ENCODE measurements around the gene P2RY2. TPM values are rescaled to one million over a fixed set of nuclear protein-coding genes. Genes with fewer than 3 reads are reported as not detected.

The P2RY2 gene
- total and polyA plus RNA-seq, 11 donors: 8.5 to 28.3 (median 14.7) TPM

GRCh38 chr11:73237471-73238290 is 19.6 kb downstream of the P2RY2 start:
- DNase-seq: peak; percentile 46 to 93 (median 62)
- Histone ChIP-seq H3K9me3 (no peaks in the 10 kb centered on the region), H3K27ac (peak overlapping the region in 11 of 12 donors; percentile 45 to 86 (median 77)), H3K36me3 (peaks cover 0 to 7% (median 0%) of the 10 kb centered on the region in 9 donors), H3K4me3 (no peak overlapping the region), H3K4me1 (peaks cover 12 to 88% (median 60%) of the 10 kb centered on the region in 12 donors), H3K27me3 (no peaks in the 10 kb centered on the region)
- 58 to 68% (median 64%) methylated on average over 9 to 10 of the region's 10 CpGs for WGBS, 4 donors
- intact Hi-C loops (cut with DNase I): loop anchor here in 4 of 10 donors (2.0 to 5.0 kb wide), 2 partner anchors 50 to 53 kb away; no protein-coding TSS in a partner anchor
- ATAC-seq: peak in 3 of 4 donors; percentile 39 to 64 (median 57)
- no peak for TF ChIP-seq POLR2A (IDR thresholded peaks at IDR 0.05)
- TF ChIP-seq, protein P1, sequence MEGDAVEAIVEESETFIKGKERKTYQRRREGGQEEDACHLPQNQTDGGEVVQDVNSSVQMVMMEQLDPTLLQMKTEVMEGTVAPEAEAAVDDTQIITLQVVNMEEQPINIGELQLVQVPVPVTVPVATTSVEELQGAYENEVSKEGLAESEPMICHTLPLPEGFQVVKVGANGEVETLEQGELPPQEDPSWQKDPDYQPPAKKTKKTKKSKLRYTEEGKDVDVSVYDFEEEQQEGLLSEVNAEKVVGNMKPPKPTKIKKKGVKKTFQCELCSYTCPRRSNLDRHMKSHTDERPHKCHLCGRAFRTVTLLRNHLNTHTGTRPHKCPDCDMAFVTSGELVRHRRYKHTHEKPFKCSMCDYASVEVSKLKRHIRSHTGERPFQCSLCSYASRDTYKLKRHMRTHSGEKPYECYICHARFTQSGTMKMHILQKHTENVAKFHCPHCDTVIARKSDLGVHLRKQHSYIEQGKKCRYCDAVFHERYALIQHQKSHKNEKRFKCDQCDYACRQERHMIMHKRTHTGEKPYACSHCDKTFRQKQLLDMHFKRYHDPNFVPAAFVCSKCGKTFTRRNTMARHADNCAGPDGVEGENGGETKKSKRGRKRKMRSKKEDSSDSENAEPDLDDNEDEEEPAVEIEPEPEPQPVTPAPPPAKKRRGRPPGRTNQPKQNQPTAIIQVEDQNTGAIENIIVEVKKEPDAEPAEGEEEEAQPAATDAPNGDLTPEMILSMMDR (IDR thresholded peaks at IDR 0.05): no peak

DNA sequence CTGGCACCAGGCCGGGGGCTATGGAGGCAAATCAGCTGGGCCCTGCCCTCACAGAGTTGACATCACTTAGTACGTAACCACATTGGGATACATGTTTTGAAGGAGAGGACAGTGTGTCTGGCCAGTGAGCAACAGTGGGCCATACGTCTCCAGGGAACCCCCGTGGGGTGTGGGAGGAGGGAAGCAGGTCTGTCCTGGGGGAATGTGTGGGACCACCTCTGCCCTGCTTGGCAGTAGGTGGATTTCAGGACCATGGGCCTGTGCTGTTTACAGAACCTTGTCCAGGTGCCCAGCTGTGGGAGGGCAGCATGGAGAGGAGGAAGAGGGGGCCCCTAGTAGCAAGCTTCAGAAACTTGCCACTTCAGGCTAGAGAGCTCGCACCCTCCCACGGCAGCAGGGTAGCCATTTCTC is 21.0 kb downstream of the P2RY2 start:
- WGBS, 4 donors: 81 to 90% (median 84%) methylated on average over 4 to 6 of the region's 6 CpGs
- peaks cover 12 to 86% (median 59%) of the 10 kb centered on the region in 12 donors for H3K4me1 ChIP-seq
- peak in 2 of 5 donors; percentile 27 to 38 for DNase-seq

GRCh38 chr11:73239571-73240189 is 21.6 kb downstream of the P2RY2 start:
- Histone ChIP-seq H3K9me3 (no peaks in the 10 kb centered on the region), H3K27me3 (no peaks in the 10 kb centered on the region), H3K27ac (peak overlapping the region in 11 of 12 donors; percentile 62 to 86 (median 78)), H3K36me3 (peaks cover 0 to 4% (median 0%) of the 10 kb centered on the region in 9 donors), H3K4me3 (no peak overlapping the region), H3K4me1 (peaks cover 12 to 85% (median 59%) of the 10 kb centered on the region in 12 donors)
- intact Hi-C loops (cut with DNase I): loop anchor here (2.0 to 10.0 kb wide), 13 partner anchors 21 to 517 kb away; partner anchors contain the start of genes FCHSD2 (in 1 of the 10) and P2RY2 (in 1 of the 10)
- no peak for ATAC-seq
- TF ChIP-seq, protein P1 (IDR thresholded peaks at IDR 0.05): no peak
- TF ChIP-seq POLR2A (IDR thresholded peaks at IDR 0.05): no peak
- 54 to 69% (median 65%) methylated on average over 7 of the region's 7 CpGs for WGBS, 4 donors
- peak in 1 of 5 donors; percentile 68 for DNase-seq

More for the DNA sequence above, 21.0 kb downstream of the P2RY2 start:
- intact Hi-C loops (cut with DNase I): loop anchor here in 2 of 10 donors (5.0 kb wide), 1 partner anchor 52 kb away; no protein-coding TSS in a partner anchor
- ATAC-seq: no peak
- no peak overlapping the region for H3K4me3 ChIP-seq
- H3K36me3 ChIP-seq: peaks cover 0 to 7% (median 0%) of the 10 kb centered on the region in 9 donors
- no peaks in the 10 kb centered on the region for H3K27me3 ChIP-seq
- TF ChIP-seq, protein P1 (IDR thresholded peaks at IDR 0.05): no peak
- no peak for TF ChIP-seq POLR2A (IDR thresholded peaks at IDR 0.05)
- no peaks in the 10 kb centered on the region for H3K9me3 ChIP-seq
- H3K27ac ChIP-seq: peak overlapping the region in 11 of 12 donors; percentile 62 to 86 (median 78)

All from heart left ventricle (tissue), 16 donors.